C4-2B (cell line): ENCODE measurements around the gene NR4A3.

ENCODE experiments used
- ZFX ChIP-seq: fragments of 450-650 bp; IDR thresholded peaks from 2 replicates; pipeline ENCODE4 v1.6.1; 2017
- TF ChIP-seq, protein P1 (sequence below): fragments of 450-650 bp; conservative IDR thresholded peaks from 2 replicates; pipeline ENCODE4 v1.5.1; 2017; ENCODE audit warnings: mild to moderate bottlenecking

DNA sequence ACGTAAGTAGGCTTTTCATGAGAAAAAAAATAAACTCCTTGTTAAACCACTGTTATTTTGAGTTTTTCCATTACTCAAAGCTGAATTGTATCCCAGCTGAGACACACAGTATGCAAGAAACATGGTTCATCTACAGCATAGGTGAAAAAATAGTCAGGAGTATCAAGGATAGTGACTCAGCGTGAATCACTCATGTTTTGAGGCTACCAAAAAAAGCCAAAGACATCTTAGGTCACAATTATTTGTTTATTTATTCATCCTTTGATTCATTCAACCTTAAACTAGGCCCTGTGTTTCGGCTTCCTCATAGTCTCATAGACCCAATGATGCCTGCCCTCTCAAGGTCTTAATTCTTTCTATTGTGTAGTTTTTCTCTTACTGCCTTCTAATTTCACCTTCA, 51.8 kb downstream of the NR4A3 start:
- TF ChIP-seq, protein P1, sequence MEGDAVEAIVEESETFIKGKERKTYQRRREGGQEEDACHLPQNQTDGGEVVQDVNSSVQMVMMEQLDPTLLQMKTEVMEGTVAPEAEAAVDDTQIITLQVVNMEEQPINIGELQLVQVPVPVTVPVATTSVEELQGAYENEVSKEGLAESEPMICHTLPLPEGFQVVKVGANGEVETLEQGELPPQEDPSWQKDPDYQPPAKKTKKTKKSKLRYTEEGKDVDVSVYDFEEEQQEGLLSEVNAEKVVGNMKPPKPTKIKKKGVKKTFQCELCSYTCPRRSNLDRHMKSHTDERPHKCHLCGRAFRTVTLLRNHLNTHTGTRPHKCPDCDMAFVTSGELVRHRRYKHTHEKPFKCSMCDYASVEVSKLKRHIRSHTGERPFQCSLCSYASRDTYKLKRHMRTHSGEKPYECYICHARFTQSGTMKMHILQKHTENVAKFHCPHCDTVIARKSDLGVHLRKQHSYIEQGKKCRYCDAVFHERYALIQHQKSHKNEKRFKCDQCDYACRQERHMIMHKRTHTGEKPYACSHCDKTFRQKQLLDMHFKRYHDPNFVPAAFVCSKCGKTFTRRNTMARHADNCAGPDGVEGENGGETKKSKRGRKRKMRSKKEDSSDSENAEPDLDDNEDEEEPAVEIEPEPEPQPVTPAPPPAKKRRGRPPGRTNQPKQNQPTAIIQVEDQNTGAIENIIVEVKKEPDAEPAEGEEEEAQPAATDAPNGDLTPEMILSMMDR: no peak
- no peak for TF ChIP-seq ZFX
